Measurements from ENCODE around the gene NECTIN1. TPM values are rescaled to one million over a fixed set of nuclear protein-coding genes. Genes with fewer than 3 reads are reported as not detected.

NECTIN1 gene
- total and polyA plus RNA-seq, 2 of the 4 experiments (the other 2 are of a cell fraction), result 2.3 to 4.2 TPM

DNA sequence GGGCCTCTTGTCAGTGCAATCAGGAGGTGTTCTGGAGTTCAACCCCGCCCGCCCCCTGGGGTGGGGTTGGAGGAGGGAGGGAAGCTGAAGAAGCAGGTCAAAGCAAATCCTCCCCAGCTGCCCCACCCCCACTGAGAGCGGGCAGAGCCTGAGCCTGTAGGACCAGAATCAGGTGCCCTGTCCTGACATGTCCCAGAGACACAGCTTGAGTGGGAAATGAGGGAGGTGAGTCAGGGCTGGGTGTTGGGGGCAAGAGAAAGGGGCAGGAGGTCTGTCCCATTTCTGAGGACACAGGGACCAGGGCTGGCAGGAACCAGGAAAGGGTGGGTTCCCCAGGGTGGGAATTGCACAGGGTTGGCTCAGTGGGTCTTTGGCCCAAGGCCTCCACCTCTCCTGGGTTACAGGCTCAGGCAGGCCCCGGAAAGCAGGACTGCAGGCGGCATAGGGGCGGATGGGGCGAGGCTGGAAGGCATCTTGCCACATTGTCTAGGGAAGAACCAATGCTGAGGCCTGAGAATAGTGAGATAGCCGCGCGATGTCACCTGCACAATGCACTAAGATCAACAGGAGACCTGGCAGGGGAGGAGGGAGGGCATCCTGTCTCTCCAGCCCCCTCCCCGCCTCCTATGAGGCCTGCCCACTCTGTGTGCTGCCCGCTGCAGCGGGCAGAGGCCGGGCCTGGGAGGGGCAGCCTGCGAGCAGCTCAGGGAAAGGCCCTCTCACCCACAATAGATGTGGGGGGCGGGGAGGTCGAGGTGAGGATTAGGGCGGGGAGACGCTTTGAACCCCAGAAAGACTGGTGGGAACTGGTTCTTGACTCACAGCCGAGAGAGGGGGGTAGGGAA, 32.4 kb downstream of the NECTIN1 start:
- no peak for DNase-seq
- POLR2A ChIA-PET (ENCODE audit: unreplicated experiment), result no interaction called here
- no peak overlapping the region for H3K18ac ChIP-seq (ENCODE audit: low read depth, low read length)
- no peak overlapping the region for H3K4ac ChIP-seq (ENCODE audit: low read depth, low read length)
- no peak overlapping the region for H3K4me3 ChIP-seq (ENCODE audit: insufficient read depth, low read depth, low read length)
- no peak for ATAC-seq (ENCODE audit: low read depth)
- no peak overlapping the region for H3K56ac ChIP-seq (ENCODE audit: extremely low read depth, insufficient read depth, low read length)
- dilution Hi-C loops (cut with HindIII; ENCODE audit: low sequenced_read_pairs, unreplicated experiment) (no loop called here), intact Hi-C loops (cut with micrococcal nuclease) (no loop called here), in situ Hi-C loops (cut with MboI; ENCODE audit: low sequenced_read_pairs) (no loop called here)
- no CpG with 5 or more reads among the region's 20 CpGs for WGBS, 2 experiments (ENCODE audit: extremely low coverage in 2 of 2, insufficient read length in 1 of 2)
- peaks cover 2% of the 10 kb centered on the region; the same call in 1 of the 2 replicates for H3K27me3 ChIP-seq (ENCODE audit: control insufficient read depth, insufficient read depth, low read length)
- H2AK5ac ChIP-seq (ENCODE audit: low read depth, low read length), result no peak overlapping the region
- H3K79me1 ChIP-seq (ENCODE audit: low read depth in 1 of 2, low read length in 2 of 2), result no peaks in the 10 kb centered on the region
- CTCF ChIA-PET, result no interaction called here
- no peak overlapping the region for H4K5ac ChIP-seq (ENCODE audit: low read depth, low read length)
- BruUV-seq (replicated peaks), result no TSS peak
- no peak overlapping the region for H4K91ac ChIP-seq (ENCODE audit: insufficient read depth, low read depth, low read length)
- no peaks in the 10 kb centered on the region for H3K9me3 ChIP-seq (ENCODE audit: control insufficient read depth, insufficient read depth, low read length)
- no peaks in the 10 kb centered on the region for H3K9me1 ChIP-seq (ENCODE audit: insufficient read depth, low read length)
- no peak overlapping the region for H2AFZ ChIP-seq (replicated peaks; ENCODE audit: low read length, poor library complexity)
- no peak overlapping the region for H2BK15ac ChIP-seq (ENCODE audit: low read depth, low read length)
- H2AK9ac ChIP-seq (replicated peaks; ENCODE audit: low read depth, low read length, poor library complexity), result no peak overlapping the region
- H3K4me2 ChIP-seq (ENCODE audit: low read depth, low read length), result no peak overlapping the region
- H3K4me1 ChIP-seq (ENCODE audit: control insufficient read depth, insufficient read depth, low read length), result no peaks in the 10 kb centered on the region
- H2BK120ac ChIP-seq (ENCODE audit: low read depth, low read length), result no peak overlapping the region
- H3K23ac ChIP-seq (ENCODE audit: low read depth, low read length), result no peak overlapping the region
- no peak overlapping the region for H3K27ac ChIP-seq (ENCODE audit: insufficient read depth, low read length)
- no peak overlapping the region for H4K8ac ChIP-seq (ENCODE audit: low read depth in 2 of 2, low read length in 2 of 2)
- no peak overlapping the region for H2BK5ac ChIP-seq (ENCODE audit: low read depth, low read length, poor library complexity, severe bottlenecking)
- TF ChIP-seq, protein P1, sequence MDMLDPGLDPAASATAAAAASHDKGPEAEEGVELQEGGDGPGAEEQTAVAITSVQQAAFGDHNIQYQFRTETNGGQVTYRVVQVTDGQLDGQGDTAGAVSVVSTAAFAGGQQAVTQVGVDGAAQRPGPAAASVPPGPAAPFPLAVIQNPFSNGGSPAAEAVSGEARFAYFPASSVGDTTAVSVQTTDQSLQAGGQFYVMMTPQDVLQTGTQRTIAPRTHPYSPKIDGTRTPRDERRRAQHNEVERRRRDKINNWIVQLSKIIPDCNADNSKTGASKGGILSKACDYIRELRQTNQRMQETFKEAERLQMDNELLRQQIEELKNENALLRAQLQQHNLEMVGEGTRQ (IDR thresholded peaks at IDR 0.05; ENCODE audit: low read depth, low read length), result no peak
- TF ChIP-seq MAFK (IDR thresholded peaks at IDR 0.05; ENCODE audit: low read depth, low read length), result no peak
- TF ChIP-seq RFX5 (IDR thresholded peaks at IDR 0.05; ENCODE audit: low read depth, low read length), result no peak
- TF ChIP-seq CEBPB (IDR thresholded peaks at IDR 0.05; ENCODE audit: low read depth, low read length), result no peak
- no peak for TF ChIP-seq RCOR1 (IDR thresholded peaks at IDR 0.05; ENCODE audit: insufficient replicate concordance, low read length)
- TF ChIP-seq, protein P2, sequence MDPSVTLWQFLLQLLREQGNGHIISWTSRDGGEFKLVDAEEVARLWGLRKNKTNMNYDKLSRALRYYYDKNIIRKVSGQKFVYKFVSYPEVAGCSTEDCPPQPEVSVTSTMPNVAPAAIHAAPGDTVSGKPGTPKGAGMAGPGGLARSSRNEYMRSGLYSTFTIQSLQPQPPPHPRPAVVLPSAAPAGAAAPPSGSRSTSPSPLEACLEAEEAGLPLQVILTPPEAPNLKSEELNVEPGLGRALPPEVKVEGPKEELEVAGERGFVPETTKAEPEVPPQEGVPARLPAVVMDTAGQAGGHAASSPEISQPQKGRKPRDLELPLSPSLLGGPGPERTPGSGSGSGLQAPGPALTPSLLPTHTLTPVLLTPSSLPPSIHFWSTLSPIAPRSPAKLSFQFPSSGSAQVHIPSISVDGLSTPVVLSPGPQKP (IDR thresholded peaks at IDR 0.05; ENCODE audit: borderline replicate concordance, low read depth, low read length), result no peak
- TF ChIP-seq CHD1 (IDR thresholded peaks at IDR 0.05; ENCODE audit: low read depth, low read length), result no peak
- TF ChIP-seq BHLHE40 (IDR thresholded peaks at IDR 0.05; ENCODE audit: low read depth, low read length), result no peak
- TF ChIP-seq MXI1 (IDR thresholded peaks at IDR 0.05; ENCODE audit: borderline replicate concordance, low read depth, low read length), result no peak
- no peak for TF ChIP-seq POLR2A (IDR thresholded peaks at IDR 0.05; ENCODE audit: low read depth, low read length)
- TF ChIP-seq, protein P3, sequence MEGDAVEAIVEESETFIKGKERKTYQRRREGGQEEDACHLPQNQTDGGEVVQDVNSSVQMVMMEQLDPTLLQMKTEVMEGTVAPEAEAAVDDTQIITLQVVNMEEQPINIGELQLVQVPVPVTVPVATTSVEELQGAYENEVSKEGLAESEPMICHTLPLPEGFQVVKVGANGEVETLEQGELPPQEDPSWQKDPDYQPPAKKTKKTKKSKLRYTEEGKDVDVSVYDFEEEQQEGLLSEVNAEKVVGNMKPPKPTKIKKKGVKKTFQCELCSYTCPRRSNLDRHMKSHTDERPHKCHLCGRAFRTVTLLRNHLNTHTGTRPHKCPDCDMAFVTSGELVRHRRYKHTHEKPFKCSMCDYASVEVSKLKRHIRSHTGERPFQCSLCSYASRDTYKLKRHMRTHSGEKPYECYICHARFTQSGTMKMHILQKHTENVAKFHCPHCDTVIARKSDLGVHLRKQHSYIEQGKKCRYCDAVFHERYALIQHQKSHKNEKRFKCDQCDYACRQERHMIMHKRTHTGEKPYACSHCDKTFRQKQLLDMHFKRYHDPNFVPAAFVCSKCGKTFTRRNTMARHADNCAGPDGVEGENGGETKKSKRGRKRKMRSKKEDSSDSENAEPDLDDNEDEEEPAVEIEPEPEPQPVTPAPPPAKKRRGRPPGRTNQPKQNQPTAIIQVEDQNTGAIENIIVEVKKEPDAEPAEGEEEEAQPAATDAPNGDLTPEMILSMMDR (conservative IDR thresholded peaks at IDR 0.05; ENCODE audit: low read depth, low read length), result no peak
- no peak for TF ChIP-seq SMC3 (IDR thresholded peaks at IDR 0.05; ENCODE audit: low read depth, low read length)
- no peaks in the 10 kb centered on the region for H3K36me3 ChIP-seq (ENCODE audit: control insufficient read depth, insufficient read depth, low read length)
- H3K9ac ChIP-seq (ENCODE audit: low read depth, low read length), result no peak overlapping the region
- H3K14ac ChIP-seq (replicated peaks; ENCODE audit: low read depth, low read length), result no peak overlapping the region
- no peaks in the 10 kb centered on the region for H4K20me1 ChIP-seq (ENCODE audit: insufficient read depth, low read length)
- no peak overlapping the region for H2BK20ac ChIP-seq (ENCODE audit: low read depth, low read length)

All from IMR-90 (cell line).